ENCODE data around the gene PPFIBP2.
"Not testable (repeated sequence)": the region's sequence is repeated elsewhere in the genome, so short reads cannot be mapped to it uniquely, and the experiment has no call there.

PPFIBP2 gene

GRCh38 chr11:7638710-7639642 is 125.2 kb downstream of the PPFIBP2 start:
- no peak for FAIRE-seq

GRCh38 chr11:7639643-7640025 is 125.8 kb downstream of the PPFIBP2 start:
- FAIRE-seq, result no peak

GRCh38 chr11:7640816-7641215 is 127.0 kb downstream of the PPFIBP2 start:
- FAIRE-seq, result no peak

- no peak for FAIRE-seq
Observed at GRCh38 chr11:7642747-7643146, 128.9 kb downstream of the PPFIBP2 start.

- no peak for FAIRE-seq
Observed at GRCh38 chr11:7643314-7643713, 129.5 kb downstream of the PPFIBP2 start.

GRCh38 chr11:7645206-7645605 is 131.4 kb downstream of the PPFIBP2 start:
- no peak for FAIRE-seq

- no peak for FAIRE-seq
Observed at GRCh38 chr11:7646866-7647265, 133.1 kb downstream of the PPFIBP2 start.

- no peak for FAIRE-seq
Observed at GRCh38 chr11:7648264-7648663, 134.5 kb downstream of the PPFIBP2 start.

GRCh38 chr11:7651140-7651551 is 137.3 kb downstream of the PPFIBP2 start:
- FAIRE-seq, result no peak

- no peak for FAIRE-seq
Observed at GRCh38 chr11:7651700-7652099, 137.9 kb downstream of the PPFIBP2 start.

GRCh38 chr11:7654195-7654705 is 140.5 kb downstream of the PPFIBP2 start:
- FAIRE-seq, result no peak

- FAIRE-seq, result no peak
Observed at GRCh38 chr11:7655253-7656217, 141.7 kb downstream of the PPFIBP2 start.

- no peak for FAIRE-seq
Observed at GRCh38 chr11:7656704-7657103, 142.9 kb downstream of the PPFIBP2 start.

- FAIRE-seq, result no peak
Observed at GRCh38 chr11:7657306-7658025, 143.7 kb downstream of the PPFIBP2 start.

GRCh38 chr11:7663531-7663930 is 149.7 kb downstream of the PPFIBP2 start:
- FAIRE-seq, result not testable (repeated sequence)

- no peak for FAIRE-seq
Observed at GRCh38 chr11:7664867-7665266, 151.1 kb downstream of the PPFIBP2 start.

- FAIRE-seq, result no peak
Observed at GRCh38 chr11:7665473-7666291, 151.9 kb downstream of the PPFIBP2 start.

- no peak for FAIRE-seq
Observed at GRCh38 chr11:7666292-7666866, 152.6 kb downstream of the PPFIBP2 start.

- FAIRE-seq, result no peak
Observed at GRCh38 chr11:7667460-7667859, 153.7 kb downstream of the PPFIBP2 start.

- FAIRE-seq, result no peak
Observed at GRCh38 chr11:7668464-7668863, 154.7 kb downstream of the PPFIBP2 start.

- FAIRE-seq, result no peak
Observed at GRCh38 chr11:7668911-7669310, 155.1 kb downstream of the PPFIBP2 start.
